Mammary epithelial cell (primary cell): ENCODE results near the gene JAG1.

Experiments used
- EZH2 ChIP-seq: IDR thresholded peaks from 2 replicates; pipeline ENCODE4 v1.6.1; 2012; ENCODE audit warnings: low read length, inconsistent platforms, borderline replicate concordance
- TF ChIP-seq, protein P1 (sequence below), 2 donors: IDR thresholded peaks in 1 of 2; conservative IDR thresholded peaks in 1 of 2; 2 replicates each; pipeline ENCODE4 v1.5.1; 2011 to 2012; ENCODE audit warnings: inconsistent platforms in 2 of 2, low read length in 2 of 2, mild to moderate bottlenecking in 2 of 2, control low read depth in 1 of 2, low read depth in 1 of 2; ENCODE audit not compliant: insufficient read depth in 1 of 2; ENCODE audit errors: extremely low read depth in 1 of 2

- TF ChIP-seq, protein P1, sequence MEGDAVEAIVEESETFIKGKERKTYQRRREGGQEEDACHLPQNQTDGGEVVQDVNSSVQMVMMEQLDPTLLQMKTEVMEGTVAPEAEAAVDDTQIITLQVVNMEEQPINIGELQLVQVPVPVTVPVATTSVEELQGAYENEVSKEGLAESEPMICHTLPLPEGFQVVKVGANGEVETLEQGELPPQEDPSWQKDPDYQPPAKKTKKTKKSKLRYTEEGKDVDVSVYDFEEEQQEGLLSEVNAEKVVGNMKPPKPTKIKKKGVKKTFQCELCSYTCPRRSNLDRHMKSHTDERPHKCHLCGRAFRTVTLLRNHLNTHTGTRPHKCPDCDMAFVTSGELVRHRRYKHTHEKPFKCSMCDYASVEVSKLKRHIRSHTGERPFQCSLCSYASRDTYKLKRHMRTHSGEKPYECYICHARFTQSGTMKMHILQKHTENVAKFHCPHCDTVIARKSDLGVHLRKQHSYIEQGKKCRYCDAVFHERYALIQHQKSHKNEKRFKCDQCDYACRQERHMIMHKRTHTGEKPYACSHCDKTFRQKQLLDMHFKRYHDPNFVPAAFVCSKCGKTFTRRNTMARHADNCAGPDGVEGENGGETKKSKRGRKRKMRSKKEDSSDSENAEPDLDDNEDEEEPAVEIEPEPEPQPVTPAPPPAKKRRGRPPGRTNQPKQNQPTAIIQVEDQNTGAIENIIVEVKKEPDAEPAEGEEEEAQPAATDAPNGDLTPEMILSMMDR (conservative IDR thresholded peaks at IDR 0.05 in 1 of 2, IDR thresholded peaks at IDR 0.05 in 1 of 2; ENCODE audit: extremely low read depth in 1 of 2, insufficient read depth in 1 of 2, low read depth in 1 of 2, low read length in 2 of 2), result no peak
- TF ChIP-seq EZH2, result no peak
These were observed 34.0 kb upstream of the JAG1 start for GRCh38 chr20:10707791-10708190.
